ENCODE data around the gene CDK11B.
"Not testable (repeated sequence)": the region's sequence is repeated elsewhere in the genome, so short reads cannot be mapped to it uniquely, and the experiment has no call there.

CDK11B gene

DNA sequence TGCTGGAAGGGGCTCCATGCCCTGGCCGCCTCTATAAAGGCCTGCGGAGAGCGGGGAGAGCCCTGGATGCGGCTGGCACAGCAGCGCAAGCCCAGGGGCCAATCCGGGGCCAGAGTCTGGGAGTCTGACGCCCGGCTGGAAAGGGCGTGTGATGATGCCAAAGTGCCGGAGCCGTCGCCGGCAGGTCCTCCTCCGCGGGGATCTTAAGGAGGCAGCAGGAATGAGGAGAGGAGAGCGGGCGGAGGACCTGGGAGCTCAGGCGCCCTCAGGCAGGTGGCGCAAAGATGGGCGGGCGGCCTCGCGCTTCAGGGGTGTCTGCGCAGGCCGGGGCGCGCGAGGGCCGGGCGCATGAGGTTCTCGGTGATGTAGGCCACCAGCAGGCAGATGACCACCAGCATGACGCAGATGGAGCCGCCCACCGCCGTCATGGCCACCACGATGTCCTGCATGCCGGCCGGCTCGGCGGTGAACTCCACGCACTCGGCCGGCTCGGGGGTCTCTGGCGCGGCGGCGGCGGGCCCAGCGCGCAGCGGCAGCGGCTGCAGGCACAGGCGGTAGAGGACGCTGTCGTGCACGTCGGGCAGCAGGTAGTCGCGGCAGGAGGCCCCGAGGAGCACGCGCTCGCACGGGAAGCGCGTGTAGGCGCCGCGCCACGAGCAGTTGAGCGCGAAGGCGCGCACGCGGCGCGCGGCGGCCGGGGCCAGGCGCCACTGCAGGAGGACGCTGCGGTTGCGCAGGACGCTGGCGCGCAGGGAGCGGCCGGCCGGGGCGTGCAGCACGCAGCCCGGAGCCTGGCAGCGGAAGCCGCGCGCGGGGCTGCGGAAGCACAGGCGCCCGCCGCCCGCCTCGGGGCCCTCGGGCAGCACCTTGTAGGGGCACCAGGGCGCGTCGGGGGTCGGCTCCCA is 59.5 kb downstream of the CDK11B start:
- no peak for DNase-seq (ENCODE audit: low read depth)

DNA sequence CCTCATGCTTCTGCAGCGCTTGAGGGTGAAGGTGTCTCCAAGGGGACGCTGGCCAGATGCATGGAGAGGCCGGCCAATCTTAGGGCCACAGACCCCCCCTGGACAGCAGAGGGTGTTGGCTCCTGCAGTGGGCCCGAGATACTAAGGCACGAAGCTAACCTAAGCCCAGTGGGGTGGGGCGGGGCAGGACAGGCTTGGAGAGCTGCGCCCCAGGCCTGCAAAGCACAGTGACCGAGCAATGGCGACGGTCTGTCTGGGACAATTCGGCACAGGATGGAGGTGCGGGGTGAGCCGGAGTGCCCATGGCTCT is 60.1 kb downstream of the CDK11B start:
- DNase-seq (ENCODE audit: low read depth): no peak

DNA sequence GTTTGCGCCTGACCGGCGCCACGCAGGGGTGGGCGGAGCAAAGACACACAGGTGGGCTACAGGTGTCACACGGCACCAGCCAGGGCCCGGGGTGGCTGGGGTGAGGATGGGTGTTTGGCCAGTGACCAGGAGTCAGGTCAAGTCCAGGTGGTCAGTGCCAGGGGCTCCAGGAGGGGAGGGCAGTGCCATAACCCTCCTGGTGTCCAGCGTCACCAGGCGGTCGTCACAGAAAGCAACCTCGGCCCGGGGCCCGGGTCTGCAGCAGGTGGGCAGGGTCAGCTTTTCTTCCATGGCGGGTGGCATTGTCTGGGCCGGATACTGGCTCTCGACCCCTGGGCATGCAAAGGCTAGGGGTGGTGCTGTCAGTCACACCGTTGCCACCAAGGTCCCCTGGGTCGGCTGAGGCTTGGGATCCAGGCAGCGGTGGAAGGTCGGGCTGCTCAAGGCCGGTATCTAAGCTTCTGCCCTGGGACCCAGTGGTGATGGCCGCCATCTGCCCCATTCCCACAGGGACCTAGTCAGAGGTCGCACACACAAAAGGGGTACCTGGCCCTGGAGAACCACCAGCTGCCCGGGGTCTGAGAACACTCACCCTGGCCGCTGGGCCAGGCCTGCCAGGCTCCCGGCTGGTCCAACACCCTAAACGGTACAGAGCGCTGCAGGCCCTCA is 60.6 kb downstream of the CDK11B start:
- no peak for DNase-seq (ENCODE audit: low read depth)

GRCh38 chr1:1597275-1597930 is 61.4 kb downstream of the CDK11B start:
- DNase-seq (ENCODE audit: low read depth): no peak

DNA sequence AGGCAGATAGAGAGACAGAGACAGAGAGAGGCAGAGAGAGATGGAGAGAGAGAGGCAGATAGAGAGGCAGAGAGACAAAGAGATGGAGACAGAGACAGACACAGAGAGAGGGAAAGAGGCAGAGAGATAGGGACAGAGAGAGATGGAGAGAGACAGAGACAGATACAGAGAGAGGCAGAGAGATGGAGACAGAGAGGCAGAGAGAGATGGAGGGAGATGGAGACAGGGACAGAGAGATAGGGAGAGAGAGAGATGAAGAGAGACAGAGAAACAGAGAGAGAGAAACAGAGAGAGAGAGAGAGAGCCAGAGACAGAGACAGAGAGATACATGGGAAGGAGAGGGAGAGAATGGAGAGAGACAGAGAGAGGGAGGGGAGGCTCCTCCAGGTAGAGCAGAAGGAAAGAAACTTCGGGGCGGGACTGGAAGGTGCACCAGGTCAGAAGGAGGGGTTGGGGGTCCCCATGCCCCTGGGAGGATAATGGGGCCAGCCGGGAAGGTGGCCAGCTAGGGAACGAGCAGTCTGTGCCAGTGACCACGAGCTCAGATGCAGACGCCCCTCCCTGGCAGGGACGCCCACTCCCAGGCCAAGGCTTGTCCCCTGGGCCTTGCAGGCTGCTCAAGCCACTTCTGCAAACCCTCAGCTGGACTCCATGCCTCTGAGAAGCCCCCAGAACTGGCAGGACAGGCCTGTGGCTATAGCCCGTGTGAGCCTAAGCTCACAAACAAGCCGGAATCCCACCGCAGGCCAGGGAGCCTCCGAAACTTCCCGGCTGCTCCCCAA is 62.1 kb downstream of the CDK11B start:
- DNase-seq (ENCODE audit: low read depth): no peak

DNA sequence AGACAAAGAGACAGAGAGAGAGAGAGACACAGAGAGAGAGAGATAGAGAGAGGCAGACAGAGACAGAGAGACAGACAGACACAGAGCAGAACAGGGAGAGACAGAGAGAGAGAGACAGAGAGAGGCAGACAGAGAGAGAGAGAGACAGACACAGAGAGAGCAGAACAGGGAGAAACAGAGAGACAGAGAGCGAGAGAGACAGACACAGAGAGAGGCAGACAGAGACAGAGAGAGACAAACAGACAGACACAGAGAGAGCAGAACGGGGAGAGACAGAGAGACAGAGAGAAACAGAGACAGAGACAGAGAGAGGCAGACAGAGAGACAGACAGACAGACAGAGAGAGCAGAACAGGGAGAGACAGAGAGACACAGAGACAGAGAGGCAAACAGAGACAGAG is 63.5 kb downstream of the CDK11B start:
- DNase-seq (ENCODE audit: low read depth): not testable (repeated sequence)

DNA sequence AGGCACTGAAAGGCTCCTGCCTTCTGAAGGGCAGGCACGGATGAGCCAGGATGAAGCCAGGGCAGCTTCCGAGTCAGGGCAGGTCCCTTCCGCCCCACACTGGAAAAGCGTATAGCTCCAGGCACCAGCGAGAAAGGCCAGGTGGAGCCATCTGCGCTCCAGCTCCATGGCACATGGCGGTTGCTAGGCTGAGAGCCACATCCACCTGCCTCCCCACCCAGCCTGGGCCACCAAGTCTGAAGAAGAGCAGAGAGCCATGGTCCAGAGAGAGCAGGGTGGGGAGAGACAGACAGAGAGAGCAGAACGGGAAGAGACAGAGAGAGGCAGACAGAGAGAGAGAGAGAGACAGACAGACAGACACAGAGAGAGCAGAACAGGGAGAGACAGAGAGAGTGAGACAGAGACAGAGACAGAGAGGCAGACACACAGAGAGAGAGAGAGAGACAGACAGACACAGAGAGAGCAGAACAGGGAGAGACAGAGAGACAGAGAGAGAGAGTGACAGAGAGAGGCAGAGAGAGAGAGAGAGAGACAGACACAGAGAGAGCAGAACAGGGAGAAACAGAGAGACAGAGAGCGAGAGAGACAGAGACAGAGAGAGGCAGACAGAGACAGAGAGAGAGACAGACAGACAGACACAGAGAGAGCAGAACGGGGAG is 64.1 kb downstream of the CDK11B start:
- DNase-seq (ENCODE audit: low read depth): no peak

- no peak for DNase-seq (ENCODE audit: low read depth)
These were observed 64.8 kb downstream of the CDK11B start for GRCh38 chr1:1593834-1594601.

GRCh38 chr1:1591452-1591851 is 67.4 kb downstream of the CDK11B start:
- DNase-seq (ENCODE audit: low read depth): no peak
